Uterus (tissue), 4 donors: ENCODE data around the gene ZDHHC7. TPM values are rescaled to one million over a fixed set of nuclear protein-coding genes. Genes with fewer than 3 reads are reported as not detected.

Experiments used
- DNase-seq, 2 donors: peaks; one replicate each; pipeline ENCODE4 v3.0.0-alpha.2; 2019 to 2020
- H3K27ac ChIP-seq, 2 donors: fragments of 200-600 bp; sonication (generic); 1 replicate in 1 of 2; 2 replicates in 1 of 2; pipeline ENCODE4 v1.5.1; 2016 to 2018
- H3K27me3 ChIP-seq, 2 donors: fragments of 200-600 bp; sonication (generic); one replicate each; pipeline ENCODE4 v1.5.1; 2018 to 2019; ENCODE audit warnings: control low read depth in 1 of 2
- H3K36me3 ChIP-seq, 2 donors: fragments of 200-600 bp; sonication (generic); one replicate each; pipeline ENCODE4 v1.5.1; 2019; ENCODE audit warnings: control low read depth in 1 of 2
- H3K4me1 ChIP-seq, 2 donors: fragments of 200-600 bp; sonication (generic); one replicate each; pipeline ENCODE4 v1.5.1; 2018 to 2019; ENCODE audit warnings: control low read depth in 1 of 2
- H3K4me3 ChIP-seq, 2 donors: fragments of 200-600 bp; sonication (generic); 1 replicate in 1 of 2; 2 replicates in 1 of 2; pipeline ENCODE4 v1.5.1; 2018 to 2019; ENCODE audit warnings: mild to moderate bottlenecking in 1 of 2
- H3K9me3 ChIP-seq, 2 donors: fragments of 200-600 bp; sonication (generic); one replicate each; pipeline ENCODE4 v1.5.1; 2019; ENCODE audit warnings: control low read depth in 1 of 2
- POLR2A ChIP-seq, 2 donors: fragments of 450-650 bp; IDR thresholded peaks; one replicate each; pipeline ENCODE4 v1.6.1; 2016; ENCODE audit warnings: antibody characterized with exemption in 2 of 2, mild to moderate bottlenecking in 1 of 2, moderate library complexity in 1 of 2
- intact Hi-C: fragments of 100-400 bp; cut with DNase I; formaldehyde crosslinking; loops from one replicate; pipeline ENCODE4 v1.15.1; 2023; ENCODE audit warnings: low total_unique reads
- total RNA-seq, 4 donors: library from RNA; depleted of rRNA in 3 of 4; stranded (reverse); fragments of >200 nt in 3 of 4; gene quantifications; one replicate each; pipeline versions ENCODE4 v1.1.0 to v1.2.4, GENCODE V29; 2014 to 2023
- TF ChIP-seq, protein P1 (sequence below), 4 experiments: fragments of 200-600 bp in 2 of 4; fragments of 450-650 bp in 2 of 4; sonication (generic) in 2 of 4; IDR thresholded peaks; one replicate each; pipeline ENCODE4 v1.5.1; 2016 to 2019; ENCODE audit warnings: antibody characterized with exemption in 4 of 4, mild to moderate bottlenecking in 2 of 4, moderate library complexity in 1 of 4
- donor health status: DM: yes; HTN: yes; CAD: no.

ZDHHC7 gene
- total RNA-seq, 4 donors from 2014 or later: 16.5 to 50.2 (median 39.1) TPM

- intact Hi-C loops: loop anchor here (5.0 kb wide), 1 partner anchor 199 kb away; no protein-coding TSS in a partner anchor
- no peak overlapping the region for H3K27ac ChIP-seq
- TF ChIP-seq POLR2A (IDR thresholded peaks at IDR 0.05): no peak
- TF ChIP-seq, protein P1, sequence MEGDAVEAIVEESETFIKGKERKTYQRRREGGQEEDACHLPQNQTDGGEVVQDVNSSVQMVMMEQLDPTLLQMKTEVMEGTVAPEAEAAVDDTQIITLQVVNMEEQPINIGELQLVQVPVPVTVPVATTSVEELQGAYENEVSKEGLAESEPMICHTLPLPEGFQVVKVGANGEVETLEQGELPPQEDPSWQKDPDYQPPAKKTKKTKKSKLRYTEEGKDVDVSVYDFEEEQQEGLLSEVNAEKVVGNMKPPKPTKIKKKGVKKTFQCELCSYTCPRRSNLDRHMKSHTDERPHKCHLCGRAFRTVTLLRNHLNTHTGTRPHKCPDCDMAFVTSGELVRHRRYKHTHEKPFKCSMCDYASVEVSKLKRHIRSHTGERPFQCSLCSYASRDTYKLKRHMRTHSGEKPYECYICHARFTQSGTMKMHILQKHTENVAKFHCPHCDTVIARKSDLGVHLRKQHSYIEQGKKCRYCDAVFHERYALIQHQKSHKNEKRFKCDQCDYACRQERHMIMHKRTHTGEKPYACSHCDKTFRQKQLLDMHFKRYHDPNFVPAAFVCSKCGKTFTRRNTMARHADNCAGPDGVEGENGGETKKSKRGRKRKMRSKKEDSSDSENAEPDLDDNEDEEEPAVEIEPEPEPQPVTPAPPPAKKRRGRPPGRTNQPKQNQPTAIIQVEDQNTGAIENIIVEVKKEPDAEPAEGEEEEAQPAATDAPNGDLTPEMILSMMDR (IDR thresholded peaks at IDR 0.05): no peak
Observed at GRCh38 chr16:84950906-84951305, 60.4 kb downstream of the ZDHHC7 start.

DNA sequence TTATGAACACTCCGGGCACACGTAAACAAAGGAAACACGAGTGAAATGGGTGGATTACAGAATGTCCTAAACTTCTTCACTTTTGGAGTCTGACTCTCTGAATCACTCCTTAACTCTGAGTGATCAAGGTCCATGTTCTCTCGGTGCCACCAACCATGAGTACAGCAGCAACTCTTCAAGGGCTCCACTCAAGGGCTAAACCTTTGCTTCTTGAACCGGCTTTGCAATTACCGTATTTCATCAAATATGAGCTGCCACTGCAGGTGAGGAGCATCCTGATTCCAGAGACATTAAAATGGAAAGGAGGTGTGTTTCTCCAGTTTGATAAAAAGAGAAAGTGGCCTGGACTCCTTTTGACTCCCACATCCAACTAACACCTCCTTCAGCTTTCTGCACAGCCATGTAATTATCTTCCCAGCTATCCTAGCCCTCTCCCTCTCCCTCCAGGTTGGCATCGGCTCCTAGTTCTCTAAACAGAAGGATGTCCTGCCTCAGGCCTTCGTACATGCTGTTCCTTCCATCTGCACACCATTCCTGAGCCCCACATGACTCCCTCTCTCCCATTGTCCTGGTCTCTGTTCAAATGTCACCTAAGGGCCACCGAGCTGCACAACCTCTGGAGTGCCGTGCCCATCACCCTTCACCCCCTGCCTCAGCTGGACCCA is 61.4 kb downstream of the ZDHHC7 start:
- H3K27ac ChIP-seq: no peak overlapping the region
- TF ChIP-seq POLR2A (IDR thresholded peaks at IDR 0.05): no peak
- TF ChIP-seq, protein P1 (IDR thresholded peaks at IDR 0.05): no peak
- no peaks in the 10 kb centered on the region for H3K36me3 ChIP-seq
- H3K9me3 ChIP-seq: no peaks in the 10 kb centered on the region
- DNase-seq: no peak
- H3K27me3 ChIP-seq: no peaks in the 10 kb centered on the region
- H3K4me3 ChIP-seq: no peak overlapping the region
- intact Hi-C loops: loop anchor here (5.0 kb wide), 1 partner anchor 198 kb away; no protein-coding TSS in a partner anchor
- H3K4me1 ChIP-seq: peaks cover 11 to 12% of the 10 kb centered on the region in 2 donors

More at GRCh38 chr16:84950906-84951305, 60.4 kb downstream of the ZDHHC7 start:
- DNase-seq: no peak
- Histone ChIP-seq H3K9me3 (no peaks in the 10 kb centered on the region), H3K27me3 (no peaks in the 10 kb centered on the region), H3K36me3 (no peaks in the 10 kb centered on the region), H3K4me3 (no peak overlapping the region), H3K4me1 (peaks cover 11 to 12% of the 10 kb centered on the region in 2 donors)

- intact Hi-C loops: no loop called here
- Histone ChIP-seq H3K27me3 (no peaks in the 10 kb centered on the region), H3K27ac (no peak overlapping the region), H3K4me3 (no peak overlapping the region), H3K4me1 (peaks cover 11 to 12% of the 10 kb centered on the region in 2 donors), H3K9me3 (no peaks in the 10 kb centered on the region), H3K36me3 (no peaks in the 10 kb centered on the region)
- no peak for DNase-seq
- TF ChIP-seq POLR2A (IDR thresholded peaks at IDR 0.05): no peak
- TF ChIP-seq, protein P1 (IDR thresholded peaks at IDR 0.05): no peak
Observed at GRCh38 chr16:84948851-84949610, 62.3 kb downstream of the ZDHHC7 start.

DNA sequence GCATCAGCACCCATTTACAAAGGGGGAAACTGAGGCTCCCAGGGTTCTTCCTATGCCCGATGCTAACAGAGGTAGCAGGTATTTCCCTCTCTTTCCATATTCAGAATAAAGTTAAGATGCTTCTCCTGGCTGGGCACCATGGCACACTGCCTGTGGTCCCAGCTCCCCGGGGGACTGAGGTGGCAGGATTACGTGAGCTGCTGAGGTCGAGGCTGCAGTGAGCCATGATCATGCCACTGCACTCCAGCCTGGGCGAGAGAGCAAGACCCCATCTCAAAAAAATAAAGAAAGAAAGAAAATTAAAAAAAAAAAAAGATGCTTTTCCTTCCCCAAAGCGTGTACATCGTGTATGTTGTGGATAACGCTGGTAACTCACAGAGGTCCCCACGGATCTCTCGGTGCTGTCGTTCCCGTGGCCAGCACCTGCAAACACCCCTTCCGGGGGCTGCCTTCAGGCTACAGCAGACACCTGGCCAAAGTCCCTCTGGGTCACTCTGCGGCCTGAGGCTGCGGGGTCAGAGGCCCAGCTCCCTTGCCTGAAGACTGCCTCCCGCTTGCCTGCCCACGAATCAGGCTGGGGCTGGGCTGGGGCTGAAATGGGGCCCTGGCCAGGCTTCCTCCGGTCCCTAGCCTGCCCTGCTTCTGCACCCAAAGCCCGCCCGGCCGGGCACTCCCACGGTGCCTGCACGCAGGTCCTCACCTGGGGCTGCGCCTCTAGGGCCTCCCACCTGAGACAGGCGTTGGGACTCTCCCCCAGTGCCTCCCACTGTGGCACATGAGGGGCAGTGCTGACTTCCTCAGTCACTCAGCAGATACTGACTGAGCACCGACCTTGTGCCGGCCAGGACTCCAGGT is 63.1 kb downstream of the ZDHHC7 start:
- no peaks in the 10 kb centered on the region for H3K9me3 ChIP-seq
- H3K36me3 ChIP-seq: no peaks in the 10 kb centered on the region

More for the DNA sequence above, 63.1 kb downstream of the ZDHHC7 start:
- Histone ChIP-seq H3K27me3 (no peaks in the 10 kb centered on the region), H3K4me1 (peaks cover 9 to 11% of the 10 kb centered on the region in 2 donors), H3K27ac (no peak overlapping the region), H3K4me3 (no peak overlapping the region)
- intact Hi-C loops: no loop called here
- TF ChIP-seq, protein P1 (IDR thresholded peaks at IDR 0.05): no peak
- TF ChIP-seq POLR2A (IDR thresholded peaks at IDR 0.05): no peak
- DNase-seq: no peak
